ENCODE measurements around the gene SYT17. TPM values are rescaled to one million over a fixed set of nuclear protein-coding genes. Genes with fewer than 3 reads are reported as not detected.

SYT17 gene
- total RNA-seq, 1 experiment from 2014 or later: 10.3 TPM

DNA sequence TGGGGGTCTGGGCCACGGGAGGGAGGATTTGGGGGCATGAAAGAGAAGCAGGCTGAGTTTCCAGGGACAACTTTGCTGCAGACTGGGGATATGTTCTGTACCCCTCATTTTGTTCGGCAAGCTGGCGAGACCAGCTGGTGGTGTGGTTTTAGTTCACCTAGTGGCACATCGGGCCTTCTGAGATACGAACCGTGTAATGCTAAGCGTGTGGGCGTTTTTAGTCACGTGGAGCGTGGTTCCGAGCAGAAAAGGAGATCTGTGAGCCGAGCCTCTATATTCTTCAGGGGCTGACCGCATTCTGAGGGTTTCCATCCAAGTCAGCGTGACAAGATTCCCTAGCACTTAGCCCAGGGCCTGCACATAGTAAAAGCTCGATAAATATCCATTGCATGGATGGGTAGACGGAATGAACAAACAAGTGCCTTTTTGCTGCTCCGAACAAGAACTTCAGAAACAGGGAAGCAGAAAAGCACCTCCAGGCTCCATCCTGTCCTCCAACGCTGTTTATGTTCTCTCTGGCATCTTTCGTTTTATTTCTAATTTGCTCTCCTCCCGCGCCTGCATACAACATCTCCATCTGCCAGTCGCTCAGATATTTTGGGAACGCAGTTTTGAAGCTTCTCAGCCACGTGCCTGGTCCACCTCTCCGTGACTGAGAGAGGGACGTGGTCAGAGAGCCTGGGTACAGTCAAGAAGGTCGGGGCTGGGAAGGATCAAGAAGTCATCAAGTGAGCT is 5.8 kb downstream of the SYT17 start:
- POLR2A ChIA-PET: no interaction called here
- intact Hi-C loops (cut with micrococcal nuclease): no loop called here

GRCh38 chr16:19174478-19174877 is 6.4 kb downstream of the SYT17 start:
- Histone ChIP-seq H3K4me1 (ENCODE audit: control insufficient read depth in 1 of 2, insufficient read depth in 2 of 2, low read length in 2 of 2) (0 out of 4 replicates have a peak, but pooled peaks cover 0 to 1% of the 10 kb centered on the region in 2 experiments), H3K27me3 (ENCODE audit: insufficient read depth, low read length) (no peaks in the 10 kb centered on the region), H3K36me3 (ENCODE audit: control insufficient read depth in 1 of 2, insufficient read depth in 2 of 2, low read length in 2 of 2) (no peaks in the 10 kb centered on the region), H3K9me3 (ENCODE audit: control insufficient read depth in 1 of 2, insufficient read depth in 1 of 2, low read depth in 1 of 2, low read length in 2 of 2) (no peaks in the 10 kb centered on the region), H3K4me3 (replicated peaks in 1 of 2; ENCODE audit: low read depth in 1 of 2, low read length in 2 of 2) (no peak overlapping the region), H3K4me2 (ENCODE audit: low read length) (no peak overlapping the region), H3K79me2 (ENCODE audit: insufficient read depth, low read length) (no peaks in the 10 kb centered on the region), H3K27ac (ENCODE audit: low read depth, low read length) (no peak overlapping the region), H2AFZ (ENCODE audit: low read depth, low read length, poor library complexity, severe bottlenecking) (no peak overlapping the region), H3K9ac (ENCODE audit: low read length) (no peak overlapping the region), H4K20me1 (ENCODE audit: insufficient read depth) (no peaks in the 10 kb centered on the region), H3K9me2 (ENCODE audit: insufficient read depth) (no peaks in the 10 kb centered on the region)
- CTCF ChIA-PET: no interaction called here
- DNase-seq (ENCODE audit: low read depth, low spot score) (no peak), ATAC-seq (no peak)
- intact Hi-C loops (cut with micrococcal nuclease): no loop called here
- POLR2A ChIA-PET: no interaction called here
- RAD21 ChIA-PET (ENCODE audit: low non-redundant PET in 1 of 2, low total read pairs in 2 of 2, uncharacterized antibody in 2 of 2, unreplicated experiment in 2 of 2): no interaction called here
- BruUV-seq (replicated peaks): no TSS peak
- TF ChIP-seq EZH2 (IDR thresholded peaks at IDR 0.05) (no peak), TCF7L2 (IDR thresholded peaks at IDR 0.05; ENCODE audit: borderline replicate concordance, extremely low read depth, insufficient read depth, insufficient read length) (no peak), JUND (IDR thresholded peaks at IDR 0.05) (no peak), SP1 (IDR thresholded peaks at IDR 0.05; ENCODE audit: low read depth) (no peak), POLR2AphosphoS5 (IDR thresholded peaks at IDR 0.05; ENCODE audit: low read depth, low read length) (no peak), RAD21 (IDR thresholded peaks at IDR 0.05; ENCODE audit: low read depth) (no peak), EGR1 (IDR thresholded peaks at IDR 0.05; ENCODE audit: low read depth) (no peak), POLR2A (IDR thresholded peaks at IDR 0.05; ENCODE audit: borderline replicate concordance, extremely low read depth, insufficient read depth, insufficient read length) (no peak), SIN3A (IDR thresholded peaks at IDR 0.05; ENCODE audit: low read depth) (no peak), SRF (IDR thresholded peaks at IDR 0.05; ENCODE audit: low read depth) (no peak), ZFX (IDR thresholded peaks at IDR 0.05) (no peak)

More for the DNA sequence above, 5.8 kb downstream of the SYT17 start:
- TF ChIP-seq SRF (IDR thresholded peaks at IDR 0.05; ENCODE audit: low read depth) (no peak), CBX3 (IDR thresholded peaks at IDR 0.05; ENCODE audit: low read depth) (no peak), EGR1 (IDR thresholded peaks at IDR 0.05; ENCODE audit: low read depth) (no peak), JUND (IDR thresholded peaks at IDR 0.05) (no peak), SP1 (IDR thresholded peaks at IDR 0.05; ENCODE audit: low read depth) (no peak), POLR2AphosphoS5 (IDR thresholded peaks at IDR 0.05; ENCODE audit: low read depth, low read length) (no peak), EZH2 (IDR thresholded peaks at IDR 0.05) (no peak), ZFX (IDR thresholded peaks at IDR 0.05) (no peak)
- H3K27ac ChIP-seq (ENCODE audit: low read depth, low read length): no peak overlapping the region
- H3K36me3 ChIP-seq (ENCODE audit: control insufficient read depth in 1 of 2, insufficient read depth in 2 of 2, low read length in 2 of 2): no peaks in the 10 kb centered on the region
- H4K20me1 ChIP-seq (ENCODE audit: insufficient read depth): no peaks in the 10 kb centered on the region
- no peak overlapping the region for H3K9ac ChIP-seq (ENCODE audit: low read length)
- no peaks in the 10 kb centered on the region for H3K9me2 ChIP-seq (ENCODE audit: insufficient read depth)
- ChIA-PET CTCF (no interaction called here), RAD21 (ENCODE audit: low non-redundant PET in 1 of 2, low total read pairs in 2 of 2, uncharacterized antibody in 2 of 2, unreplicated experiment in 2 of 2) (no interaction called here)
- H3K79me2 ChIP-seq (ENCODE audit: insufficient read depth, low read length): no peaks in the 10 kb centered on the region
- no peak overlapping the region for H2AFZ ChIP-seq (ENCODE audit: low read depth, low read length, poor library complexity, severe bottlenecking)
- H3K4me3 ChIP-seq (replicated peaks in 1 of 2; ENCODE audit: low read depth in 1 of 2, low read length in 2 of 2): no peak overlapping the region
- peaks cover 4 to 8% of the 10 kb centered on the region in 2 experiments; a peak in 3 of 4 replicates for H3K4me1 ChIP-seq (ENCODE audit: control insufficient read depth in 1 of 2, insufficient read depth in 2 of 2, low read length in 2 of 2)
- no TSS peak for BruUV-seq (replicated peaks)
- H3K4me2 ChIP-seq (ENCODE audit: low read length): no peak overlapping the region
- DNase-seq (ENCODE audit: low read depth, low spot score): no peak
- ATAC-seq: no peak
- no peaks in the 10 kb centered on the region for H3K9me3 ChIP-seq (ENCODE audit: control insufficient read depth in 1 of 2, insufficient read depth in 1 of 2, low read depth in 1 of 2, low read length in 2 of 2)
- H3K27me3 ChIP-seq (ENCODE audit: insufficient read depth, low read length): no peaks in the 10 kb centered on the region
